Measurements from ENCODE around the gene RASD1.

DNA sequence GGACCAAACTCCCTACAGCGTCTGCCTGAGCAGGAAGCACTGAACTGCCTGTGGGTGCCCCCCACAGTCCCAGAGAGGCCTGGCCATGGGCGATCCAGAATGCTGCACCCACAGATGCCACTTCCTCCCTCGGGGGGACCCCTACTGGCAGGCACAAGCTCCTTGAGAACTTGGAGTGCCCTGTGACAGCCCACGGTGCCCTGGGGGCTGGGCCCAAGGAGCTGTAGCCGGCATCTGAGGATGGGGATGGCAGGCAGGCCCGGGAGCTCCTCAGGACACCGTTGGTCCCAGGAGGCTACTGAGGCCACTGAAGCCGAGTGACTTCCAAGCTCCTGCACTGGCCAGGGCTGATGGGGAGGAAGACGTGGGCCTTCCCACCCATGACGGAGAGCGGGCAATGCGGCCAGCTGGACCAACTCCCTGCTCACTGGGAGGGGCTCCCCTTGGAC is 15.1 kb upstream of the RASD1 start:
- no peak for TF ChIP-seq EZH2 (IDR thresholded peaks at IDR 0.05; ENCODE audit: insufficient read depth, poor library complexity, severe bottlenecking)
- TF ChIP-seq EZH2phosphoT487 (IDR thresholded peaks at IDR 0.05; ENCODE audit: insufficient read depth, low read depth): no peak
